Activated naive CD4-positive, alpha-beta T cell treated with Interleukin-2 at 50 U/mL for 16 hours (primary cell): ENCODE measurements around the gene ANKRD22.

Experiments
- DNase-seq: peaks from one replicate; pipeline ENCODE4 v3.0.0-alpha.2; 2020

The ANKRD22 gene

DNA sequence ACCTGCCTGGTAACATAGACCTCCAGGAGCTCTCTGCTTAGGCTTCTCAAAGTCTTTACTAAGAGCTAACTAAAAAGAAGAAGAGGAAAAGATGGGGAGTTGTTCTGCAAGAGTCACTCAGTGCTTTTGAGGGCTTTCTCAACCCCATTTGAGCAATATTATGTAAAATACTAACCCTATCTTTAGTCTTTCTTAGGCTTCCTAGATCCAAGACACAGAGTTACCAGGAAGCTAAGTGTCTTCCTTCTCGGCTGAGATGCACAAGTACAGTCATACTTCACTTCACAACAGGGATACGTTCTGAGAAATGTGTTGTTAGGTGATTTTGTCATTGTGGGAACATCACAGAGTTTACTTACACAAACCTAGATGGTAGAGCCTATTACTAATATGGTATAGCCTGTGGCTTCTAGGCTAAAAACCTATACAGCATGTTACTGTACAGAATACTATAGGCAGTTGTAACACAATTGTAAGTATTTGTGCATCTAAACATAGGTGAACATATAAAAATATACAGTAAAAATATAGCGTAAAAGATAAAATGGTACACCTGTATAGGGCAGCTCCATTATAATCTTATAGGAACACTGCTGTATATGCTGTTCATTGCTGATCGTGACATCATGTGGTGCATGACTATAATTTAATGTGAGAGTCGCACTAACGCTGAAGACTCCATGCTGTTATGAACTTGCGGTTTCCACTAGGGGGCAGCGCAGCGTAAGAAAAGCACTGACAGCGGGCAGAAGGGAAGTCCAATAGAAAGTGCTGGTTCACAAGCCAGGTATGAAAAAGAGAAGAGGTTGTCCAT, 16.3 kb downstream of the ANKRD22 start:
- peak; percentile 87 for DNase-seq

DNA sequence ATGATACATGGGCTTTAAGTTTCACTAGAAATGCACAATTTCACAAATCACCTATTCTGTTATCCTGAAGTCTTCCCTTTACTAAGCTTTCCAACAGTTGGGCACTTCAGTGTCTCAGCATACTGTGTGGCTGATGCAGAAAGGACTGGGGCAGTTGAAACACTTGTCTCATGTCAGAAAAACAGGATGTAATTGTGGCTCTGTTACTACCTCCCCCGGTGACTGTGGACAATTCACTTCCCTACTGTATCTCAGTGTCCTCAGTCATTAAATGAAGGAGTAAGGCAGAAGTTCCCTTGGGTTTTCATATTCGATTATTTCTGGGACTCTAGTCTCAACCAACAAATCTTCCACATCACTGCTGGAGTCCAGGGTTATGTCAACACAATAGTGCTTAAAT, 17.9 kb downstream of the ANKRD22 start:
- DNase-seq = no peak

DNA sequence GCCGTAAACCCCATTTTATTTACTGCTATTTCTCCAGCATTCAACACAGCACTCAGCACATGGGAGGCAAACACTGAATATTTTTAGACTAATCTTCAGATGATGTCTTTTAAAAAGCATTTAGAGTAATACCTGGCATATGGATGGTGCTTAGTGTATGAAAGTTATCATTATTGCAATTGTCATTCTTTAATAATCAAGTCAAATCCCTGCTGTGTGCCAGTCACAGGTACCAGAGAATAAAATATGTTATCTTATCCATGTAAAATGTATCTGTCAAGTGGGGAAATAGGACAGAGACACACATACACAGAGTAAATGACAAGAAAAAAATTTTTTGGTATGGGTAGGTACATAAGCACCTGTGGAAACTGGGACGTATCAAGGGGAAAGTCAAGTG, 18.5 kb downstream of the ANKRD22 start:
- no peak for DNase-seq

DNA sequence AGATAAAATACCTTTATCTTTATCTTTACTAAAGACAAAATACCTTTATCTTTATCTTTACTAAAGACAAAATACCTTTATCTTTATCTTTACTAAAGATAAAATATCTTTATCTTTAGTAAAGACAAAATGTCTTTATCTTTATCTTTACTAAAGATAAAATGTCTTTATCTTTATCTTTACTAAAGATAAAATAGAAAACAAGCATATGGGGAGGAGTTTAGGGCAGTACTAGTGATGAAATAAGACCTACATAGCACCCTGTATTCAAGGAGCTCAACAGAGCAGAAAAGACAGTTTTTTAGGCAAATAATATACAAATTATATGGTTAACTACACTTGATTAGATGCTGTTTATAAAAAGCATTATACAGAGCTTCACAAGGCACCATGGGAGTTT, 19.3 kb downstream of the ANKRD22 start:
- DNase-seq = no peak

DNA sequence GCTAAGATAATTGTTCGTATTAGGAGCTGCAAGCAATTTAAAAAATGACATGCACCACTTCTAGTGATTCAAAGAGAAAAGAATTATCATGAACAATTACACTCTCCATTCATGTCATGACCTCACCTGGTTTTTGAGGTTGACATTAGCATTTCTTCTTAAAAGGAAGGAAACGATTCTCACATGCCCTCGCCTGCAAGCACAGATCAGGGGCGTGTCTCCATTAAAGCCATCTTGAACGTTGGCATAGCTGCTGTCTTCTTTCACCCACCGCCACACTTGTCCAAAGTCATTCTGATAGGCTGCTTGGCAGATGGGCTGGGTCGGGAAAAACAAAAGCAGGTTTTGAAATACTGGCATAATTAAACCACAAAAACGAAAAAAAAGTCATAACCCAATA, 19.9 kb downstream of the ANKRD22 start:
- DNase-seq = peak; percentile 47

DNA sequence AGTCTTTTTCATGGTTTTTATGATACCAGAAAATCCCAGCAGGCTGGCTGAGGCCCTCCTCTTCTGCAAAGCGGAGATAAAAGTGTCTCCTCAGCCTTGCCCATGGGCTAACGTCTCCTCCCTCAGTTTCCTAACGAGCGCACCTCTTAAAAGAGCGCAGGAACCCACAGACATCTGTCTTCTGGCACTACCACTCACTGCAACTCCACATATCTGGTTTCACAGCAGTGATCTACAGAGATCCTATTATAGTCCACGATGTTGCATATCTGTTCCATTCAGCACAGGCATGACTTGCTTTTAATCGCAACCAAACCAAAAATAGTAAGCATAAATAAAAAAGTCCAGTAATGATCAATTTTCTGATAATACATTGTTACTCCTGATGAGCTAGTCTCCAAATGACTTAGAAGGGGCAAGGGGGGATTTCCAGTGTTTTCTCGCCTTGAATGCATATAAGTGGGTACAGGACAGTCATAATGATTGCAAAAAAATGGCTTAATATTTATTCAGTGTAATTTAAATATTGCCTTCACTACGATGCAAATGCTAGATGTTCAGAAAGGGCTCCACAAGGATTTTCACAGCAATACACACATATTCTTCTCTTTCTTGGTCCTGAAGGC, 20.9 kb downstream of the ANKRD22 start:
- no peak for DNase-seq

DNA sequence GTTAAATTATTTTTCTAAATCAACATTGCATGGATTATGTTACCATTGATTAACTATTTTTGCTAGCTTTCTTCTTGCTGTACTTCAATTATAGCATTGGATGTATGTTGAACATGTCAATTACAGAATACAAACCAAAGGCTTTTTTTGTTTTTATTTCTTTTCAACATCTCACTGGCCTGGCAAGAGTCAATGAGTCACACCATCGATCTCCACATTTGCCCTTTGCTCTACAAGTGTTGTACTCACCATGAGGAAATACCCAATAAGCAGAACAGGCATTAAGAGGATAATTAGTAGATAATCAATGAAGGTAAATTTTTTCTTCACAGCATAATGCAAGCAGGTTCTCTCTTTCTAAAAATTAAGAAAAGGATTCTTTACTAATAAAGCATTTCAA, 23.3 kb downstream of the ANKRD22 start:
- DNase-seq = no peak

DNA sequence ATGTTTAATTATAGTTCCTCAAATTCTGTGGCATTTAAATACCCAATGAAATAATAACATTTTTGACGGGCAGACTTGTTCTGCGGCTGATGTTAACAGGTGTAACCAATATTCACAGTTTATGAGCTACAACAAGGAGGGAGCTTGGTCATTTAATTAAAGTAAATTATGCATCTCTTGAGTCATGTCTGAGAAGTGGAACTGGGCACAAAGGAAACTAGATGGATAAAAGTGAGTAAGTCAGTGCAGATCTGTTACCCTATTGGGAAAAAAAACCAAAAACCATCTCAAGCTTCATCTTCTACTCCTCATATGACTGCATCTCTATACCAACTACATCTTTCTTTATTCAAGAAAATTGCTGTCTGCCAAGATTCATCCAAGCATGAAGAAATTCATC, 24.0 kb downstream of the ANKRD22 start:
- DNase-seq = no peak

DNA sequence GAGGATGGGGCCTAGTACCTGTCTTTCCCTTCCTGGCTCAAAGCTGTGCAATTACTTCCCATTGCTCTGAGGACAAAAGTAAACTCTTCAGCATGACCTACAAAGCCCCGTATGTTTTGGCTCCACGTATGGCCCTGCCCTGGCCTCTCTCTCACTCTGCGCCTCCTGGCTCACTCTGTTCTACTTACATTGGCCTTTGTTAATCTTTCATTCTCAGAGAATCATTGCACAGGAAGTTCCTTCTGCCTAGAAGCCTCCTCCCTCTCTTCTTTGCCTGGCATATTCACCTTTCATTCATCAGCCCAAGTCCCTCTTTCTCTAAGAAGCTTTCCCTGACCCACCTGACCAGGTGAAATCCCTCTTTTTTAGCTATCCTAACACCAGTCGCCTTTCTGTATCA, 25.3 kb downstream of the ANKRD22 start:
- no peak for DNase-seq

DNA sequence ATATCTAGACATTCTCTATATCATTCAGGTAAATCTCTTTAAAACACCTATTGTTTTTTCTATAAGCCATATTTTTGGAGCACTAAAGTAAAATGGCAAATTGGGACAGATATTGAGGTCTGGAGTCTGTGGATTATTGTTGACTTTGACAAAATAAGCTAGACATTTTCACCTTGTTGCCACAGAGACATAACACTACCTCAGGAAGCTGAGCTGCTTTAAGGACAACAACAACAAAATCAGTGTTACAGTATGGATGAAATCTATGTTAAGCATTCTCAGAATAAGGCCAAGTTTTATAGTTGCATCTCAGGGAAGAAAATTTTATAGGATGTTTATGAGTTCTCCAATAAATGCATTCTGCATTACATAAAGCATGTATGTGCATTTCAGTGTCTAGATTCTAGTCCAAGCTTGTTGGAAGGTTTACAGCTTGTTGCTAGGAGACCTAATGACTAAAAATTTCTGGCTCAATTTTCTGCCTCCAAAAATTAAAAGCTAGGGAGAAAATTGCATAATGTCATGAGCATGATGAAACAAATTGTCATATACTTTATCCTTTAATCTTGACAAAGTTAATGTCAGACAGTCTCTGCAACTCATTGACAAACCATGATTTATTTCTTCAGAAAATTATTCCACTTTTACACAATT, 30.8 kb downstream of the ANKRD22 start:
- DNase-seq = no peak

DNA sequence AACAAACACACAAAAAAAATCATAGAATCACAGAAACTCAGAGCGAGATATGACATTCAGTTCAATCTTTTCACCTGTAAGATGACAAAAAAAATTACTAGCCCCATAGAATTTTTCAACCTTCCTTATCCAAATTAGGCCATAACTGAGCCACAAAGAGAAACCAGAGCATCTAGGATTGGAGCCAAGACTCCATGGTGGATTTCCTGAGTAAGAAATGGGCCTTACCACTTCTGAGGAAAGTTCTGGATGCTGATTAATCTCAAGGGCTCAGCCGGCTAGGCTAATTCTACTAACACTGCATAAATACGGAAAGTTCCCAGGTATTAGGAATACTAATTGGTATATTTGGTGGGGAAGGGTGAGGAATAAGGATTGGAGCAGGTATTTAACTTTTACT, 32.4 kb downstream of the ANKRD22 start:
- DNase-seq = no peak

DNA sequence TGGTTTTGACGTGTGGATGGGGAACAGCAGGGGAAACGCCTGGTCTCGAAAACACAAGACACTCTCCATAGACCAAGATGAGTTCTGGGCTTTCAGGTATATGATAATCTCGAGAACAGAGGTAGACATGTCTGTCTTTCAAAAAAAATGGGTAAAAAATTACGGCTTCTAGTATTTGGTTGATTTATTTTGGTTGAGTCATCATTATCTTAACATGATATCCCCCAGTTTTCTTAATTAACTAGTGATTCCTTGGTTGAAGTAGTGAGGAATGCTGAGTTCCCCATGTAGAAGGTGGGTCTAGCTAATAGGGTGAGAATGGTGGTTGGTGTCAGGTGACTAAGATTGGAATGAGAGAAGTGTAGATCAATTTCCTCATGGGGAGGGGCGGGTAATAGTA, 38.4 kb downstream of the ANKRD22 start:
- DNase-seq = no peak

DNA sequence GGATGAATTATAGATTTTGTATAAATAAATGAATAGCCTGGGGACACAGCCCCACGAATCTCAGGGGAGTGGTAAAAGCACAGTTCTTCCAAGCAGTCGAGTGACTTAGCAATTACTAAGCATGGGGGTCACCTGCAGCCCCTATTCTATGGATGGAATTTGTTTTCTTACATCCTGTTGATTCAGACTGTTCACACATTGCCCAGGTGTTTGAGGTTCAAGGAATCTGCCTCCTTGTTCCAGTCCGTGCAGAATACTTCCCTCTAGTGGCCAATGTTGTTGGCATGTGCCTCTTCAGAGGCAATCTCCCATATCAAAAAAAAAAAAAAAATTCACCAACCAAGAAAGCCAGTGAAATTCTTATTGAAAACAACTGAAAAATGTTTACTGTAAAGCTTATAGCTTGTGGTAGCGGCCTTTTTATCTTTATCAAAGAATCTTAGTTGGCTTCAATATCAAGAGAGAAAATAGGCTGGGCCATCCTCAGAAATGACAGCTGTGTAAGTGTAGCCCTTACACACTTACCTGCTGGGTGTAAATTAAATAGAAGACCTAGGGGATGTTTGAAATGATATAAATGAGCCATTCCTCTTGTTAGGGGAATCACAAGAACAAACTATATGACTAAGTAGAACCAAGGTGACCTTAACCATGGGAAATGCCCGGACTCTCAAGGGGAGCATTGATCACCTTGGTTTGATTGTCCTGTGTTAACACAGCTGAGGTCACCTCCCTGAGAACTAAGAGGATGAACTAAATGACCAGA, 41.3 kb downstream of the ANKRD22 start:
- no peak for DNase-seq

DNA sequence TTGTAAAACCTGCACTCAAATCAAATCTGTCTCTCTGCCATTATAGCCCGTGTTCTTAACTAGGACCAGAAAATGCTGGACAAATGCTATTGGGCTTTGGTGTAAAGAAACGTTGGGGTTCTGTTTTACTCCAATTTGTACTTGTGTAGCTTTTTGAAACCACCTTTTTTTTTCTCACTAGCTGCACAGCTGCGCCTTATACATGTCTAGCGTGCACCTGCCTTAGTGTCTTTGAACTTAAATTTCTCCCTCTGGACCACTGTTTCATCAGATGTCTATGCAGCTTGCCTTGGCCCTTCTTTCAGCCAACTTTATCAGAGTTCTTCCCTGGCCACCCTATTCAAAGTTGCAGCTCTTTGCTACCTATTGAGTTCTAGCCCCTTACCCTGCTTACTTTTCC, 42.0 kb downstream of the ANKRD22 start:
- no peak for DNase-seq

DNA sequence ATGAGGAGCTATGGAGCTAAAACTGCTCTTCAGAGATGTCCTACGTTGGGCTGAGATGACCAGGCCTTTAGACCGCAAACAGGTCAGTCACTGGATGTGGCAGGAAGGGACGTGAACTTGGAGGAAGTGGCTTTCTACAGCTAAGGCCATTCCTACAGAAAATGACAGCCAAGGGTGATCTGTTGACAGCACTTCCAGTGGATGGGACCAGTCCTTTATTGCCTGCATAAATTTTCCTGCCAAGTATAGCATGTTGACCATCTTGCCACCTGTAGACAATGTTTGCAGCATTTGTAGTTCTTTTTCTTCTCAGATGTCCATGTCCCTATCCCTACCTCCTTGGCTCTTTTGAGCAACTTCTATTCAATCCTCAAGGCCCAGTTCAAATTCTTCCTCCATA, 45.7 kb downstream of the ANKRD22 start:
- DNase-seq = no peak

DNA sequence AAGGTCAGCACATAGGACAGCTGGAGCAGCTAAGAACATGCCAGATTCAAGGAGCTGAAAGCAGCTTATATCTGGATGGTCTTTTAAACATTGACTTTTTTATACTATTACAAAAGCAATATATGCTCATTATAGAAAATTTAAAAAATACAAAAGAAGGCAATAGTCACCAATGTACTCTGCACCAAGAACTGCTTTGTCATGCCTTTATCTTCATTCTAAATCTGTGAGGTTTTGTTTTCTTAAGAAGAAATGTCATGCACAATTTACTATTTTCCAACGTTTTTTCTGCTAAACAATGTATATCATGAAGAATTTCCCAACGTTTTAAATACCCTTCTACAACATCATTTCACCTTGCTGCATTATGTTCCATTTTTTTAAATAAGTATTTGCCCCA, 46.3 kb downstream of the ANKRD22 start:
- DNase-seq = no peak

DNA sequence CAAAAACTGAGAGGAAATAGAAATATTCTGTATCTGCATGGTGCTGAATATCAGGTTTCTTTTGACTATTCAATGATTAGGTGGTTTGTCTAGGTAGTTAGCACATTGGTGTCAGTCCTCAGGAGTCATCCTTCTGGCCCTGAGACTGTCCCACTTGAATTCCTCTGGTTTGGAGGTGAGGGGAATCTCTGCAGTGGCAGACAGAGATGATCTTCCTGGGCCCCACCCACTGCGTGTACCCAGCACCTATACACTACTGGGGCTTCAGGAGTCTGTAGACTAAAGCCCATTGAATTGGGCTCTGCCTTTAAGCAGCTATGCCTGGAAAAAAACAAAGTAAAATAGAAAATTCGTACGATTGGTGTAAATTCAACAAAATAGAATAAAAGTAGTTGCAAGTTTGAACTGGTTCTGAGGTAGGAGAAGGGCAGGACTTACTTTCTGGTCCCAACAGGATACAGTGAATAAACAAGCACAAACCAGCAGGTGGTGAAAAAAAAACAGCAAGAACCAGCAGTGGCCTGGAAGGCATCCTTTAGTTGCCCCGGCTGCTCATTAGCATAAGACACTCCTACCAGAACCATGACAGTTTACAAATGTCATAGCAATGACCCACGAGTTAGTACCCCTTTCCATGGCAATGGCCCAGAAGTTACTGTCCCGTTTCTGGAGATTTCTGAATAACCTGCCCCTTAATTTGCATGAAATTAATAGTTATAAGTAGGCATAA, 47.4 kb downstream of the ANKRD22 start:
- DNase-seq = no peak

DNA sequence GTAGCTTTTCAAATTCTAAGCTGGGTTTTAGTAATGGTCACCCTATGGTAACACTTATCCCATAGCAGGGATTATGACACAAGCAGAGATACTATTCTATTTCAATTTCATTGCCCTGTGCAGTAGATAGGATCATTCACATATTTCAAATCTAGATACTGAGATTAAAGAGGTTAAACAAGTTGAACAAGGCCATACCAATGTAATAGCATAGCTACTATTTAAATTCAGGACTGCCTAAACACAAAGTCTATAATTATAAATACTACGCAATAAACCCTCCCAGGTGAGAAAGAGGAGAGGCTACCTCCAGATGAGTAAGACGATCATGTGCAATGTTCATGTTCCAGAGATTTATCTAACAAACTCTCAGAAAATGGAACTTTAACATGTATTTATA, 48.0 kb downstream of the ANKRD22 start:
- no peak for DNase-seq

DNA sequence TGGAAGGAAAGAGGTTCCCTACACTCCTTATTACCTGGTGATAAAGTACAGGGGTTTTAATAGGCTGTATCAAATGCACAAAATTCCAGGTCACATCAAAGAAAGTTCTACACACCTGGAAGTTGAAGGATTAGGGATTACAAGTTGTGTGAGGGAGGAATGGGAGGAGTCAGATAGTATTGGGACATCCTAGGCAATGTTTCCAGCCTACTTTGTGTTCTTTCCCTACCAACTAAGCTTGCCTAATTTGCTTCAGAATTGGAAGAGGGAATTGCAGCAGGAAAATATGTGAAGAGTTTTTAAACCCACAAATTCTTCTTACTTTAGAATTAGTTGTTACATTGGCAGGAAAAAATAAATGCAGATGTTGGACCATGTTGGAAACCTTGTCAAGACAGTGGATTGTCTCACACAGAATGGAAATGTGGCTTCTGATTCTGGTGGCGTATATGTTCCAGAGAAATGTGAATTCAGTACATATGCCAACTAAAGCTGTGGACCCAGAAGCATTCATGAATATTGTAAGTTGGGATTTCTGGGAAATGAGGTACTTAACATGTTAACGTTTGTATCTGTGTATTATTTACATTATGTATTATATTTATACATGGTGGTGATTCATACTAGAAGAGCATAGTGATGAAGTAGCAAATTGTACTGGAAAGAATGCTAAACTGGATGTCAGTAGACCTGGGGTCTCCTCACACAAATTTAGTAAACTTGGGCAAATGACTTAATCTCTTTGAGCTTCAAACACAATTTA, 48.9 kb downstream of the ANKRD22 start, which contains the start of gene LIPM:
Gene LIPM, plus strand, starts transcription at position 208 of the 763 bp plus-strand sequence. Its CDS starts 167 bp downstream, at position 375.
- no peak for DNase-seq

DNA sequence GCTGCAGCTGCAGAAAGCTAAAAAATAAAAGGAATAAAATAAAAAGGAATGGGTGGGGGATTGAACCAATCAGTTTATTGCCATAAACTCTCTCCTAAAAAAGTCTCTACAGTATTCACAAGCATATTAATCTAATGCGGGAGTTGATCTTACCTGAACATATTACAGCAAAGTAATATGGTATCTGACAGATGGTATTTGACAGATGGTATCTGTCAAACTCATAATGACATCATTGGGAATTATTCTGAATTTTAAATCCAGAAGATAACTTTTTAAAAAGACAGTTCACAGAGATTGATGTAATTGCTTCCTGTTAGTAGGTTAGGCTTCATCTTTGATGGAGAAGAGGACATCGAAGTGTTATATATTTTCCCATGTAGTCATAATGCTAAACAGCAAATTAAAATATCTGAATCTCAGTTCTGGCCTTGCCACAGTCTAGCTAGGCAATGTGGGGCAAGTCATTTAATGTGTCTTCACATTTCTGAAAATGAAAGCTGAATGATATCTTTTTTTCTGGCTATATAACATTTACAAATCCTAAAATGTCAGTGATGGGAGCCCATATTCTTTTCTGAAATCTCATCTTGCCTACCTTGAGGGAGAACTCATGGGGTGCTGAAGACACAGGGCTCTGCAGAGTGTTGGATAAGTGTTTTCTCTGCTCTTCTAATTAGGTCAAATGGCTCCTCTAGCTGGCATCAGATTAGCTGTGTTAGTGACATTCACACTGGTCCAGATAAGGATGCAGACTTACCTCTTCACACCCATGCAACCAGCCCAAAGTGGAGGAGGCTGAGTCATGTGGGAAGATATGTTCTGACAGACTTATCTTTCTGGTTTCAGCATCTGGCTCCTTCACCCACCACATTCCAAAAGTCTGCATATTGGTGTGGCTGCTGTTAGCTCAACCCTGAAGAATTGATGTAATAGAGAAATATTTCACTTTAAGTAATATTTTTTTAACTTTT, 51.2 kb downstream of the ANKRD22 start:
- DNase-seq = peak; percentile 36

DNA sequence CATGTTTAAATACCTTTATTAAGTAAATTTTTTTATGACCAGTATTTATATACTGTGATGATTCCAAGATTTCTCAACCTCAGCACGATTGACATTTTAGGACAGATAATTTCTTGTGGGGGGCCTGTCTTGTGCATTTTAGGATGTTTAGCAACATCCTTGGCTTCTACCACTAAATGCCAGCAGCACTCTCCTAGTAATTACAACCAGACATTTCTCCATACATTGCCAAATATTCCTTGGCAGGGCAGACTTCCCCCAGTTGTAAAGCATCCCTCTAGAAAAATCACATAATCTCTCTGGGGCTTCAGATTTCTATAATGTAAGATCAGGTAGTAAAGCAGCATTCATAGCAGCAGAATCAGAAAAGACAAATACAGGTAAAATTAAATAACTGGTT, 56.9 kb downstream of the ANKRD22 start:
- DNase-seq = no peak
